ENCODE results near the gene USP2.

USP2 gene

GRCh38 chr11:119415517-119415916 is 34.0 kb upstream of the USP2 start:
- Histone ChIP-seq H3K79me2 (ENCODE audit: low read length) (no peaks in the 10 kb centered on the region), H3K36me3 (replicated peaks; ENCODE audit: insufficient read depth, low read length) (no peaks in the 10 kb centered on the region), H3K4me2 (ENCODE audit: low read depth, low read length) (no peak overlapping the region), H2AFZ (ENCODE audit: low read length) (no peak overlapping the region), H3K9ac (ENCODE audit: low read length) (no peak overlapping the region), H3F3A (ENCODE audit: insufficient read depth, low read length) (no peaks in the 10 kb centered on the region), H3K4me3 (ENCODE audit: low read length) (no peak overlapping the region), H3K9me3 (replicated peaks; ENCODE audit: insufficient read depth, low read length) (no peaks in the 10 kb centered on the region), H4K20me1 (ENCODE audit: insufficient read depth, low read length) (no peaks in the 10 kb centered on the region), H3K27me3 (replicated peaks; ENCODE audit: insufficient read depth, low read length) (peaks cover 9% of the 10 kb centered on the region; the same call in 1 of the 2 replicates), H3K4me1 (ENCODE audit: low read length) (no peaks in the 10 kb centered on the region), H3K9me2 (replicated peaks; ENCODE audit: insufficient read depth, low read length) (no peaks in the 10 kb centered on the region), H3K27ac (ENCODE audit: low read length) (no peak overlapping the region)
- TF ChIP-seq EZH2phosphoT487 (IDR thresholded peaks at IDR 0.05; ENCODE audit: low read length) (no peak), EZH2 (optimal IDR thresholded peaks at IDR 0.05; ENCODE audit: low read depth, low read length) (no peak)
- TF ChIP-seq, protein P1, sequence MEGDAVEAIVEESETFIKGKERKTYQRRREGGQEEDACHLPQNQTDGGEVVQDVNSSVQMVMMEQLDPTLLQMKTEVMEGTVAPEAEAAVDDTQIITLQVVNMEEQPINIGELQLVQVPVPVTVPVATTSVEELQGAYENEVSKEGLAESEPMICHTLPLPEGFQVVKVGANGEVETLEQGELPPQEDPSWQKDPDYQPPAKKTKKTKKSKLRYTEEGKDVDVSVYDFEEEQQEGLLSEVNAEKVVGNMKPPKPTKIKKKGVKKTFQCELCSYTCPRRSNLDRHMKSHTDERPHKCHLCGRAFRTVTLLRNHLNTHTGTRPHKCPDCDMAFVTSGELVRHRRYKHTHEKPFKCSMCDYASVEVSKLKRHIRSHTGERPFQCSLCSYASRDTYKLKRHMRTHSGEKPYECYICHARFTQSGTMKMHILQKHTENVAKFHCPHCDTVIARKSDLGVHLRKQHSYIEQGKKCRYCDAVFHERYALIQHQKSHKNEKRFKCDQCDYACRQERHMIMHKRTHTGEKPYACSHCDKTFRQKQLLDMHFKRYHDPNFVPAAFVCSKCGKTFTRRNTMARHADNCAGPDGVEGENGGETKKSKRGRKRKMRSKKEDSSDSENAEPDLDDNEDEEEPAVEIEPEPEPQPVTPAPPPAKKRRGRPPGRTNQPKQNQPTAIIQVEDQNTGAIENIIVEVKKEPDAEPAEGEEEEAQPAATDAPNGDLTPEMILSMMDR (IDR thresholded peaks at IDR 0.05; ENCODE audit: low read length) = no peak
- DNase-seq = no peak

GRCh38 chr11:119414734-119415133 is 33.2 kb upstream of the USP2 start:
- H3K27ac ChIP-seq (ENCODE audit: low read length) = no peak overlapping the region

DNA sequence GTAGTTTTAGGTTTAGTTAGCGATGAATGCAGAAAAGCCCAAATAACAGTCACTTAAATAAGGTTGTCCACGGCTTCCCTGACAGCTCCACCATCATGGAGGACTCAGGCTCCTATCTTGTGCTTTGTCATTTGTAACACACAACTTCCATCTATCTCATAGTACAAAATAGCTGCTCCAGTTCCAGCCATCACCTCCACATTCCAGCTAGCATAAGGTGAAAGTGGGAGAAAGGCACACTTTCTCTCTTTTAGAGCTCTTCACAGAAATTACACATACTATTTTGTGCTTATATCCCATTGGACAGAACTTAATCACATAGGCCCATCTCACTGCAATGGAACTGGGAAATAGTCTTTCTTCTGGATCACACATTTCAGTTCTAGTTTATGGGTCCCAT is 32.8 kb upstream of the USP2 start:
- H3K9me2 ChIP-seq (replicated peaks; ENCODE audit: insufficient read depth, low read length) = no peaks in the 10 kb centered on the region
- no peaks in the 10 kb centered on the region for H3K4me1 ChIP-seq (ENCODE audit: low read length)
- DNase-seq = no peak
- no peaks in the 10 kb centered on the region for H3F3A ChIP-seq (ENCODE audit: insufficient read depth, low read length)
- H2AFZ ChIP-seq (ENCODE audit: low read length) = no peak overlapping the region
- H3K27ac ChIP-seq (ENCODE audit: low read length) = no peak overlapping the region
- no peak overlapping the region for H3K4me2 ChIP-seq (ENCODE audit: low read depth, low read length)
- no peaks in the 10 kb centered on the region for H3K9me3 ChIP-seq (replicated peaks; ENCODE audit: insufficient read depth, low read length)
- no peak overlapping the region for H3K4me3 ChIP-seq (ENCODE audit: low read length)
- H3K36me3 ChIP-seq (replicated peaks; ENCODE audit: insufficient read depth, low read length) = no peaks in the 10 kb centered on the region
- H3K9ac ChIP-seq (ENCODE audit: low read length) = no peak overlapping the region
- H3K79me2 ChIP-seq (ENCODE audit: low read length) = no peaks in the 10 kb centered on the region
- H4K20me1 ChIP-seq (ENCODE audit: insufficient read depth, low read length) = no peaks in the 10 kb centered on the region
- no peaks in the 10 kb centered on the region for H3K27me3 ChIP-seq (replicated peaks; ENCODE audit: insufficient read depth, low read length)
- TF ChIP-seq EZH2phosphoT487 (IDR thresholded peaks at IDR 0.05; ENCODE audit: low read length) (no peak), EZH2 (optimal IDR thresholded peaks at IDR 0.05; ENCODE audit: low read depth, low read length) (no peak)
- TF ChIP-seq, protein P1 (IDR thresholded peaks at IDR 0.05; ENCODE audit: low read length) = no peak

More at GRCh38 chr11:119414734-119415133, 33.2 kb upstream of the USP2 start:
- no peaks in the 10 kb centered on the region for H3K79me2 ChIP-seq (ENCODE audit: low read length)
- TF ChIP-seq, protein P1 (IDR thresholded peaks at IDR 0.05; ENCODE audit: low read length) = no peak
- TF ChIP-seq EZH2 (optimal IDR thresholded peaks at IDR 0.05; ENCODE audit: low read depth, low read length) = no peak
- TF ChIP-seq EZH2phosphoT487 (IDR thresholded peaks at IDR 0.05; ENCODE audit: low read length) = no peak
- no peaks in the 10 kb centered on the region for H3K4me1 ChIP-seq (ENCODE audit: low read length)
- H2AFZ ChIP-seq (ENCODE audit: low read length) = no peak overlapping the region
- no peak overlapping the region for H3K4me2 ChIP-seq (ENCODE audit: low read depth, low read length)
- no peaks in the 10 kb centered on the region for H3F3A ChIP-seq (ENCODE audit: insufficient read depth, low read length)
- H4K20me1 ChIP-seq (ENCODE audit: insufficient read depth, low read length) = no peaks in the 10 kb centered on the region
- peaks cover 1% of the 10 kb centered on the region; the same call in 1 of the 2 replicates for H3K27me3 ChIP-seq (replicated peaks; ENCODE audit: insufficient read depth, low read length)
- H3K9me3 ChIP-seq (replicated peaks; ENCODE audit: insufficient read depth, low read length) = no peaks in the 10 kb centered on the region
- H3K9me2 ChIP-seq (replicated peaks; ENCODE audit: insufficient read depth, low read length) = no peaks in the 10 kb centered on the region
- no peak for DNase-seq
- no peak overlapping the region for H3K4me3 ChIP-seq (ENCODE audit: low read length)
- no peak overlapping the region for H3K9ac ChIP-seq (ENCODE audit: low read length)
- H3K36me3 ChIP-seq (replicated peaks; ENCODE audit: insufficient read depth, low read length) = no peaks in the 10 kb centered on the region
